ENCODE data around the gene VPS13A. TPM values are rescaled to one million over a fixed set of nuclear protein-coding genes. Genes with fewer than 3 reads are reported as not detected.

The VPS13A gene
- total and polyA plus RNA-seq, 12 donors, result 16.2 to 64.0 (median 32.2) TPM

GRCh38 chr9:77457916-77458592, 280.7 kb downstream of the VPS13A start:
- peak; percentile 48 to 82 (median 65) for DNase-seq

GRCh38 chr9:77460938-77461337, 283.6 kb downstream of the VPS13A start:
- Histone ChIP-seq H3K4me3 (no peak overlapping the region), H3K27ac (no peak overlapping the region), H3K27me3 (no peaks in the 10 kb centered on the region), H3K36me3 (replicated peaks in 1 of 2) (no peaks in the 10 kb centered on the region), H3K4me1 (replicated peaks in 1 of 2) (peaks cover 0 to 7% of the 10 kb centered on the region in 2 donors), H3K9me3 (replicated peaks in 1 of 3) (no peaks in the 10 kb centered on the region)
- intact Hi-C loops (cut with DNase I), result no loop called here
- no peak for DNase-seq
- 74 to 84% (median 82%) methylated on average over 4 to 8 of the region's 8 CpGs for WGBS, 4 donors
- no peak for TF ChIP-seq POLR2A (IDR thresholded peaks at IDR 0.05)

More at GRCh38 chr9:77457916-77458592, 280.7 kb downstream of the VPS13A start:
- TF ChIP-seq POLR2A (IDR thresholded peaks at IDR 0.05), result no peak
- TF ChIP-seq CTCF (IDR thresholded peaks at IDR 0.05), result peak; percentile 56 to 82 (median 71)
- intact Hi-C loops (cut with DNase I), result loop anchor here (10.0 kb wide), 2 partner anchors 187 to 577 kb away; partner anchors contain the start of genes GNA14 (in 1 of the 2) and GNAQ (in 1 of the 2)
- no peaks in the 10 kb centered on the region for H3K9me3 ChIP-seq (replicated peaks in 1 of 3)
- no peaks in the 10 kb centered on the region for H3K4me1 ChIP-seq (replicated peaks in 1 of 2)
- no peaks in the 10 kb centered on the region for H3K27me3 ChIP-seq
- no peak overlapping the region for H3K4me3 ChIP-seq
- no peaks in the 10 kb centered on the region for H3K36me3 ChIP-seq (replicated peaks in 1 of 2)
- no peak overlapping the region for H3K27ac ChIP-seq
- 47 to 55% (median 50%) methylated on average over 14 to 15 of the region's 15 CpGs for WGBS, 4 donors

- Histone ChIP-seq H3K27ac (peak overlapping the region in 1 of 5 donors; percentile 54), H3K4me1 (replicated peaks in 1 of 2) (peaks cover 0 to 7% of the 10 kb centered on the region in 2 donors), H3K36me3 (replicated peaks in 1 of 2) (no peaks in the 10 kb centered on the region), H3K27me3 (no peaks in the 10 kb centered on the region), H3K4me3 (no peak overlapping the region), H3K9me3 (replicated peaks in 1 of 3) (no peaks in the 10 kb centered on the region)
- no peak for DNase-seq
- intact Hi-C loops (cut with DNase I), result no loop called here
- TF ChIP-seq CTCF (IDR thresholded peaks at IDR 0.05) (no peak), POLR2A (IDR thresholded peaks at IDR 0.05) (no peak)
- WGBS, 4 donors, result 80 to 87% (median 81%) methylated on average over 7 to 10 of the region's 10 CpGs
Observed at GRCh38 chr9:77462066-77462465, 284.7 kb downstream of the VPS13A start.

- WGBS, 4 donors, result 48 to 60% (median 54%) methylated on average over 3 of the region's 3 CpGs
- Histone ChIP-seq H3K4me1 (replicated peaks in 1 of 2) (peaks cover 0 to 7% of the 10 kb centered on the region in 2 donors), H3K9me3 (replicated peaks in 1 of 3) (no peaks in the 10 kb centered on the region), H3K4me3 (no peak overlapping the region), H3K27ac (peak overlapping the region in 1 of 5 donors; percentile 54), H3K27me3 (no peaks in the 10 kb centered on the region), H3K36me3 (replicated peaks in 1 of 2) (no peaks in the 10 kb centered on the region)
- intact Hi-C loops (cut with DNase I), result no loop called here
- no peak for TF ChIP-seq CTCF (IDR thresholded peaks at IDR 0.05)
- TF ChIP-seq POLR2A (IDR thresholded peaks at IDR 0.05), result no peak
- DNase-seq, result no peak
Observed at GRCh38 chr9:77463151-77463550, 285.8 kb downstream of the VPS13A start.

GRCh38 chr9:77464661-77465060, 287.3 kb downstream of the VPS13A start:
- DNase-seq, result no peak
- Histone ChIP-seq H3K36me3 (replicated peaks in 1 of 2) (no peaks in the 10 kb centered on the region), H3K27ac (no peak overlapping the region), H3K4me3 (no peak overlapping the region), H3K4me1 (replicated peaks in 1 of 2) (peaks cover 0 to 7% of the 10 kb centered on the region in 2 donors), H3K9me3 (replicated peaks in 1 of 3) (no peaks in the 10 kb centered on the region), H3K27me3 (no peaks in the 10 kb centered on the region)
- 62 to 99% (median 88%) methylated on average over 3 of the region's 3 CpGs for WGBS, 4 donors
- TF ChIP-seq POLR2A (IDR thresholded peaks at IDR 0.05), result no peak
- TF ChIP-seq CTCF (IDR thresholded peaks at IDR 0.05), result no peak
- intact Hi-C loops (cut with DNase I), result no loop called here

Measured in adrenal gland (tissue), 12 donors.